Tibial nerve (tissue), 4 donors: ENCODE measurements around the gene LRGUK. TPM values are rescaled to one million over a fixed set of nuclear protein-coding genes. Genes with fewer than 3 reads are reported as not detected.

Experiments used
- DNase-seq, 2 donors: peaks; one replicate each; pipeline ENCODE4 v3.0.0-alpha.2; 2019; ENCODE audit warnings: low spot score in 2 of 2
- H3K27ac ChIP-seq, 4 donors: fragments of 200-600 bp; sonication (generic) in 3 of 4; one replicate each; pipeline ENCODE4 v1.5.1; 2017 to 2019; ENCODE audit warnings: mild to moderate bottlenecking in 1 of 4
- H3K27me3 ChIP-seq, 2 donors: fragments of 200-600 bp; sonication (generic) in 1 of 2; one replicate each; pipeline versions ENCODE4 v1.5.1 to v1.6.0; 2017 to 2019
- H3K36me3 ChIP-seq, 3 donors: fragments of 200-600 bp; sonication (generic); one replicate each; pipeline ENCODE4 v1.5.1; 2018 to 2019
- H3K4me1 ChIP-seq, 4 donors: fragments of 200-600 bp; sonication (generic) in 3 of 4; one replicate each; pipeline ENCODE4 v1.5.1; 2017 to 2019
- H3K4me3 ChIP-seq, 4 donors: fragments of 200-600 bp; sonication (generic) in 3 of 4; one replicate each; pipeline ENCODE4 v1.5.1; 2017 to 2019; ENCODE audit warnings: mild to moderate bottlenecking in 1 of 4, moderate library complexity in 1 of 4
- H3K9me3 ChIP-seq, 4 donors: fragments of 200-600 bp; sonication (generic) in 3 of 4; one replicate each; pipeline ENCODE4 v1.5.1; 2017 to 2019
- EP300 ChIP-seq, 2 donors: sonication (generic); formaldehyde crosslinking; IDR thresholded peaks; one replicate each; pipeline ENCODE4 v1.6.1; 2017; ENCODE audit warnings: antibody characterized with exemption in 2 of 2, mild to moderate bottlenecking in 1 of 2
- POLR2A ChIP-seq, 2 donors: fragments of 450-650 bp; IDR thresholded peaks; one replicate each; pipeline ENCODE4 v1.6.1; 2017; ENCODE audit warnings: antibody characterized with exemption in 2 of 2, mild to moderate bottlenecking in 2 of 2, moderate library complexity in 2 of 2
- WGBS, 2 donors: methylation state at CpG; one replicate each; pipeline ENCODE4 v1.1.5; 2018; 5-methylcytosine and 5-hydroxymethylcytosine counted together
- total RNA-seq, 4 donors: library from RNA; depleted of rRNA; stranded (reverse); fragments of >200 nt; gene quantifications; one replicate each; pipeline ENCODE4 v1.1.0, GENCODE V29; 2016
- TF ChIP-seq, protein P1 (sequence below), 5 experiments: fragments of 200-600 bp in 3 of 5; fragments of 450-650 bp in 2 of 5; sonication (generic) in 3 of 5; IDR thresholded peaks; one replicate each; pipeline ENCODE4 v1.5.1; 2016 to 2019; ENCODE audit warnings: antibody characterized with exemption in 5 of 5, mild to moderate bottlenecking in 3 of 5, moderate library complexity in 2 of 5

LRGUK gene
- total RNA-seq, 4 donors from 2014 or later: 0.39 to 2.6 (median 1.5) TPM

DNA sequence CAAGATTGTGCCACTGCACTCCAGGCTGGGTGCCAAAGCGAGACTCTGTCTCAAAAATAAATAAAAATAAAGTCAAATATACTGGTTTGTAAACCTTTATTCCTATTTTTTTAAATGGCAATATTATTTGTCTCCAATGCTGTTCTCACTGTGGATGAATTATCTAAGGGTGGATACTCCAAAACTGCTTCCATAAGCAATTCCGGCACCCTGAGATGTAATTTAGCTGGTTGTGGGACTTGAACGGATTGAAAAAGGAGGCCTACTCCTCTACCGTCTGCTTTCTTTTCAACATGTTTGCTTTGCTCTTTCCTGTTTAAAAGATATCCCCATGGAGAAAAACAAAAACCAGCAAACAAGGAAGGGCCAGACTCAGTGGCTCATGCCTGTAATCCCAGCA lies 135.2 kb downstream of the LRGUK start:
- Histone ChIP-seq H3K4me1 (no peaks in the 10 kb centered on the region), H3K27me3 (no peaks in the 10 kb centered on the region), H3K4me3 (no peak overlapping the region), H3K27ac (no peak overlapping the region), H3K9me3 (peaks cover 0 to 13% (median 0%) of the 10 kb centered on the region in 4 donors), H3K36me3 (no peaks in the 10 kb centered on the region)
- WGBS, 2 donors: 83 to 89% methylated on average over 4 of the region's 4 CpGs
- no peak for DNase-seq
- TF ChIP-seq POLR2A (IDR thresholded peaks at IDR 0.05) (no peak), EP300 (IDR thresholded peaks at IDR 0.05) (no peak)
- TF ChIP-seq, protein P1, sequence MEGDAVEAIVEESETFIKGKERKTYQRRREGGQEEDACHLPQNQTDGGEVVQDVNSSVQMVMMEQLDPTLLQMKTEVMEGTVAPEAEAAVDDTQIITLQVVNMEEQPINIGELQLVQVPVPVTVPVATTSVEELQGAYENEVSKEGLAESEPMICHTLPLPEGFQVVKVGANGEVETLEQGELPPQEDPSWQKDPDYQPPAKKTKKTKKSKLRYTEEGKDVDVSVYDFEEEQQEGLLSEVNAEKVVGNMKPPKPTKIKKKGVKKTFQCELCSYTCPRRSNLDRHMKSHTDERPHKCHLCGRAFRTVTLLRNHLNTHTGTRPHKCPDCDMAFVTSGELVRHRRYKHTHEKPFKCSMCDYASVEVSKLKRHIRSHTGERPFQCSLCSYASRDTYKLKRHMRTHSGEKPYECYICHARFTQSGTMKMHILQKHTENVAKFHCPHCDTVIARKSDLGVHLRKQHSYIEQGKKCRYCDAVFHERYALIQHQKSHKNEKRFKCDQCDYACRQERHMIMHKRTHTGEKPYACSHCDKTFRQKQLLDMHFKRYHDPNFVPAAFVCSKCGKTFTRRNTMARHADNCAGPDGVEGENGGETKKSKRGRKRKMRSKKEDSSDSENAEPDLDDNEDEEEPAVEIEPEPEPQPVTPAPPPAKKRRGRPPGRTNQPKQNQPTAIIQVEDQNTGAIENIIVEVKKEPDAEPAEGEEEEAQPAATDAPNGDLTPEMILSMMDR (IDR thresholded peaks at IDR 0.05): no peak

DNA sequence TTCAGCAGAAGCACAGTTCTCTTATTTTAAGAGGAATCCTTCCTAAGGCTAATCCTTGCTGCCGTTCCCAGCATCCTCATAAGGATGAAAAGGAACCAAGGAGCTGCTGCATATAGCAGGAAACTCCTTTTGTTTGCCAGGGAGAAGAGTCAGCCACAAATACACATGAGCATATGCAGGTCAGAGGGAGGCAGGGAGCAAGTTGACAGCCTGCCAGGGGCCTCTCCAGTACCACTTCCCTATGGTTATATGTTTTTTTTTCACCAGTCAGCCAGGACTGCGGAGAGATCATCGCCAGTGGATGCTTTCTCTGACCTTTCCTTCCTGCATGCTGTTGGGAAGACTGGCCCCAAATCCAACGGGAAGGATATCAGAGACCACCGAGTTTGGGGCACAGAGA lies 149.8 kb downstream of the LRGUK start:
- WGBS, 2 donors: 52 to 55% methylated on average over 5 of the region's 5 CpGs
- Histone ChIP-seq H3K36me3 (no peaks in the 10 kb centered on the region), H3K4me1 (no peaks in the 10 kb centered on the region)

DNA sequence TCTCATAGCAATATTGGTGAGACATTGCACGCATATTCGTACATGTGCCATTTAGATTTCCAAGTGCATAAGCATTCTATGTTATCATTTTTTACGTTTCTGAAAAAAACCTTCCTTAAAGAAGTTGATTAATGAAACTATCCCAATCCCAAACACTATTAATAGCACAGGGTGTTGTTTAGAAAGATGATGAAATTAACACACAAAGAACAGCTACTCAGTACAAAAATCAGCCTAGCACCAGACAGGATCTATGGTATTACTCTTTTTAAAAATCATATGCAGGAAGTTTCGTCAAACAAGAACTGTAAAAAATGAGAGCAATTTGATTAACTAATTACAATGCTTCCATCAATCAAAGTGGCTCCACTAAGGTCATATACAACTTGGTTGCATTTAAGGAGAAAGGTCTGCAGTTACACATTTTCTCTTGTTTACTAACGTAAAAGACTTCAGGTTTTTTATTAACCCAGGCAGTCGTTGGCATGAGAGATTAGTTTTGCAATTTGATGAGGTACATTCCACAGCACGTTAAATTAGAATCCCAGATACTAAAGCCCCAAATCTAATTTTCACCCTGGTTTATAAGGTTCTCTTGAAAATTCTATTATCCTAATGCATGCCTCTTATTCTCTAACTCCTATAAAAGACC lies 151.5 kb downstream of the LRGUK start:
- no peak overlapping the region for H3K4me3 ChIP-seq
- 71 to 75% methylated on average over 7 of the region's 7 CpGs for WGBS, 2 donors
- no peaks in the 10 kb centered on the region for H3K36me3 ChIP-seq
- no peak for DNase-seq
- H3K27ac ChIP-seq: no peak overlapping the region
- TF ChIP-seq EP300 (IDR thresholded peaks at IDR 0.05): no peak
- TF ChIP-seq, protein P1 (IDR thresholded peaks at IDR 0.05): no peak
- no peak for TF ChIP-seq POLR2A (IDR thresholded peaks at IDR 0.05)
- no peaks in the 10 kb centered on the region for H3K27me3 ChIP-seq
- H3K9me3 ChIP-seq: no peaks in the 10 kb centered on the region
- no peaks in the 10 kb centered on the region for H3K4me1 ChIP-seq

More for the DNA sequence above, 149.8 kb downstream of the LRGUK start:
- H3K27me3 ChIP-seq: no peaks in the 10 kb centered on the region
- DNase-seq: no peak
- no peak overlapping the region for H3K27ac ChIP-seq
- TF ChIP-seq POLR2A (IDR thresholded peaks at IDR 0.05) (no peak), EP300 (IDR thresholded peaks at IDR 0.05) (no peak)
- TF ChIP-seq, protein P1 (IDR thresholded peaks at IDR 0.05): no peak
- H3K4me3 ChIP-seq: no peak overlapping the region
- no peaks in the 10 kb centered on the region for H3K9me3 ChIP-seq

DNA sequence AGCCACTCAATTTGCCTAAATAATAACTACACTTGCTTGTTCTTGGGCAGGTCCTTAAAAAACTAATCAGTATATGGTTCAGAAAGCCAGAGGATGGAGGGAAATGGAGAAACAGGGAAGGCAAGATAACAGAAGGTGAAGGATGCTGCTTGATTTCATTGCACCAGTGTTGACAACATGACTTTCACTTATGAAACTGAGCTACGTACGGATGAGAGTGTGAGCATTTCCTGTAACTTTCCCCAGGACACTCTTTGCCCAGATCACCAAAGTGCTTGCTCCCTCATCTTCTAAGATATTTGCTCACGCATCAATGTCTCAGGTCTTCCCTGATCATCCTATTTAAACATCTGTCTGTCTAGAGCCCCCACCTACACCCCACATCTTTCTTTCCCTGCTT lies 152.2 kb downstream of the LRGUK start:
- no peak for DNase-seq
- Histone ChIP-seq H3K27ac (no peak overlapping the region), H3K4me1 (no peaks in the 10 kb centered on the region), H3K27me3 (no peaks in the 10 kb centered on the region), H3K9me3 (no peaks in the 10 kb centered on the region), H3K36me3 (no peaks in the 10 kb centered on the region), H3K4me3 (no peak overlapping the region)
- TF ChIP-seq POLR2A (IDR thresholded peaks at IDR 0.05): no peak
- no peak for TF ChIP-seq EP300 (IDR thresholded peaks at IDR 0.05)
- WGBS, 2 donors: 74 to 82% methylated on average over 3 of the region's 3 CpGs

DNA sequence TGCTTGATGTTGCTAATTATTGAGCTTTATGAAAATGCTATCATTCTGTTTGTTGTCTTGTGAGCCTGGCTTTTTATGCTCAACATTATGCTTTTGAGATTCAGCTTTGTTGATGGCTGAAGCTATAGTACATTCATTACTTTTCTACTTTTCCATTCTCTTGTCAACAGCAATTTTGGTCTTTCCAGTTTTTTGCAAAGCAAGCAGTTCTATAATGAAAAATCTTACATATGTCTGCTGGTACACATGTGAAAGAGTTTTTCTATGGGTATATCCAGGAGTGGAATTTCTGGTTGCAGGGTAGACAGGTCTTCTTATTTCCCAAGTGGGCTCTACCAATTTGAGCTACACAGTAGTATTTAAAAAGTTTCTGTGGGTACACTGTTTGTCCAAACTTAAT lies 152.8 kb downstream of the LRGUK start:
- no peaks in the 10 kb centered on the region for H3K4me1 ChIP-seq
- no peak for DNase-seq
- no peak overlapping the region for H3K4me3 ChIP-seq
- no peaks in the 10 kb centered on the region for H3K9me3 ChIP-seq
- H3K36me3 ChIP-seq: no peaks in the 10 kb centered on the region
- TF ChIP-seq EP300 (IDR thresholded peaks at IDR 0.05) (no peak), POLR2A (IDR thresholded peaks at IDR 0.05) (no peak)
- TF ChIP-seq, protein P1 (IDR thresholded peaks at IDR 0.05): no peak
- H3K27ac ChIP-seq: no peak overlapping the region
- no peaks in the 10 kb centered on the region for H3K27me3 ChIP-seq
